ENCODE results near the gene SSH3.

DNA sequence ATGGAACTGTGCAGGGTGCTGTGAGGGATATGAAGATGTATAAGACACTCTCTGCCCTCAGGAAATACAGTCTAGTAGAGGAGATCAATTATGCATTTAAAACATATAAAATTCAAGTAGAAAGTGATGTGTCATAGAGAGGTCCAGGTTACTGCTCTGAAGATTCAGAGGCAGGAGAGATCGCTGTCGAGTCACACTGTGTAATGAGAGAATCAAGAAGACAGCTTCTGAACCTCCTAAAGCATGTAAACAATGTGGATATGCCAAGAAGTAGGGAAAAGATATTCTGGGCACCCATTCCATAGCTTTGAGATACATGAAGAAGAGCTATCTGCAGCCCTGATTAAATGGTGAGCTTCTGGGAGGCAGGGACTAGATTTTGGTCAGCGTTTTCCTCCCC lies 16.7 kb downstream of the SSH3 start:
- TF ChIP-seq CTCF (IDR thresholded peaks at IDR 0.05 in 2 of 3, conservative IDR thresholded peaks at IDR 0.05 in 1 of 3; ENCODE audit: borderline replicate concordance in 1 of 3, insufficient read depth in 1 of 3, low read depth in 2 of 3, low read length in 2 of 3): no peak
- TF ChIP-seq, protein P1, sequence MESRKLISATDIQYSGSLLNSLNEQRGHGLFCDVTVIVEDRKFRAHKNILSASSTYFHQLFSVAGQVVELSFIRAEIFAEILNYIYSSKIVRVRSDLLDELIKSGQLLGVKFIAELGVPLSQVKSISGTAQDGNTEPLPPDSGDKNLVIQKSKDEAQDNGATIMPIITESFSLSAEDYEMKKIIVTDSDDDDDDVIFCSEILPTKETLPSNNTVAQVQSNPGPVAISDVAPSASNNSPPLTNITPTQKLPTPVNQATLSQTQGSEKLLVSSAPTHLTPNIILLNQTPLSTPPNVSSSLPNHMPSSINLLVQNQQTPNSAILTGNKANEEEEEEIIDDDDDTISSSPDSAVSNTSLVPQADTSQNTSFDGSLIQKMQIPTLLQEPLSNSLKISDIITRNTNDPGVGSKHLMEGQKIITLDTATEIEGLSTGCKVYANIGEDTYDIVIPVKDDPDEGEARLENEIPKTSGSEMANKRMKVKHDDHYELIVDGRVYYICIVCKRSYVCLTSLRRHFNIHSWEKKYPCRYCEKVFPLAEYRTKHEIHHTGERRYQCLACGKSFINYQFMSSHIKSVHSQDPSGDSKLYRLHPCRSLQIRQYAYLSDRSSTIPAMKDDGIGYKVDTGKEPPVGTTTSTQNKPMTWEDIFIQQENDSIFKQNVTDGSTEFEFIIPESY (IDR thresholded peaks at IDR 0.05; ENCODE audit: extremely low read depth, insufficient replicate concordance, low read length): no peak

All from HCT116 (cell line).